ENCODE data around the gene LSM12.

GRCh38 chr17:44095647-44096496, 29.4 kb upstream of the LSM12 start:
- TF ChIP-seq CTCF (IDR thresholded peaks at IDR 0.05; ENCODE audit: insufficient read depth, low read length, poor library complexity, severe bottlenecking): no peak
- no peak for TF ChIP-seq EZH2phosphoT487 (conservative IDR thresholded peaks at IDR 0.05; ENCODE audit: low read length)

All from SU-DHL-6 (cell line).